AG09319 (cell line): ENCODE data around the gene CDRT4.
A peak's percentile ranks its signal among the peaks of the same experiment; 100 is the strongest.

Experiments used
- DNase-seq: peaks from one replicate; pipeline ENCODE4 v3.0.0-alpha.2; 2010; ENCODE audit warnings: low read depth; ENCODE audit errors: extremely low read depth
- TF ChIP-seq, protein P1 (sequence below): IDR thresholded peaks from 2 replicates; pipeline ENCODE4 v1.5.1; 2011; ENCODE audit warnings: low read depth, mild to moderate bottlenecking, inconsistent platforms, low read length, moderate library complexity

Gene CDRT4

DNA sequence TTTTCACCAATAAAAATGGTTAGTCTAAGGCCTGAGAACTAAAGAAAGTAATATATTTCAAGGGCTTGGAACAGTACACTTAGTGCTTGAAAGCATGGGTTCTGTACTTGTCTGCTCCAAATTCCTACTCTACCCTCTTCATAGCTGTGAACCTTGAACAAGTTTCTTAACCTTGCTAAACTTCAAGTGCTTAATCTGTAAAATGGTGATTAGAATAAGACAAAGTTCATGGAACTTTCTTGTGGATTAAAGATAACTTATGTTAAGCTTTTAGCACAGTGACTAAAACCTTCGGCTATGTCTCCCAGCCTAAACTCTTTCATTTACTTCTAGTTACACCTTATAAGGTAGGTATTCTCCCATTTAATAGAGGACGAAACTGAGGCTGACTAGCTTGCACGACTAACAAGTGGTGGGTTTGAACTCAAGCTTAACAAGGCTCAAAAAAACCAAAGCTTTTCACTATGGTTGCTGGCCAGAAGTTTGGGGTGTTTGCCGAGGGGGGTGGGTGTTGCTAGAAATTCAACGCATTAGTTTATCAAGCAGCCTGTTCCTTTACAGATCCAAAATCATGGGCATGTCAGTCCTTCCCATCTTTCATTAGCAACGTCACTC lies 28.8 kb downstream of the CDRT4 start:
- no peak for DNase-seq
- TF ChIP-seq, protein P1, sequence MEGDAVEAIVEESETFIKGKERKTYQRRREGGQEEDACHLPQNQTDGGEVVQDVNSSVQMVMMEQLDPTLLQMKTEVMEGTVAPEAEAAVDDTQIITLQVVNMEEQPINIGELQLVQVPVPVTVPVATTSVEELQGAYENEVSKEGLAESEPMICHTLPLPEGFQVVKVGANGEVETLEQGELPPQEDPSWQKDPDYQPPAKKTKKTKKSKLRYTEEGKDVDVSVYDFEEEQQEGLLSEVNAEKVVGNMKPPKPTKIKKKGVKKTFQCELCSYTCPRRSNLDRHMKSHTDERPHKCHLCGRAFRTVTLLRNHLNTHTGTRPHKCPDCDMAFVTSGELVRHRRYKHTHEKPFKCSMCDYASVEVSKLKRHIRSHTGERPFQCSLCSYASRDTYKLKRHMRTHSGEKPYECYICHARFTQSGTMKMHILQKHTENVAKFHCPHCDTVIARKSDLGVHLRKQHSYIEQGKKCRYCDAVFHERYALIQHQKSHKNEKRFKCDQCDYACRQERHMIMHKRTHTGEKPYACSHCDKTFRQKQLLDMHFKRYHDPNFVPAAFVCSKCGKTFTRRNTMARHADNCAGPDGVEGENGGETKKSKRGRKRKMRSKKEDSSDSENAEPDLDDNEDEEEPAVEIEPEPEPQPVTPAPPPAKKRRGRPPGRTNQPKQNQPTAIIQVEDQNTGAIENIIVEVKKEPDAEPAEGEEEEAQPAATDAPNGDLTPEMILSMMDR, result no peak

DNA sequence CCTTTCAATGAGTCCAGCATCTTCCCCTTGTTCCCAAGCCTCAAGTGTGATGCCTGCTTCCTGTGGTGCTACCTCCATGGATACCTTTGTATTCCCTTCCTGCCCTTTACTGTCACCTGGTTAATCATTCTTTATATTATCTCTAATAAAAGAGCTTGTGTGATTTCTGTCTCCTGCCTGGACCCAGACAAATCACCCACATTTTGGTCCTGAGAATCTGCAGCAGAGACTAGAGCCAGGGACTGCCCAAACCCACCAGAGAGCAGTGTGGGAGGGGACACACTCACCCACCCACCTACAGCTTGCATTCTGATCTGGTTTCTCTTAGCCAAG lies 30.2 kb downstream of the CDRT4 start:
- TF ChIP-seq, protein P1, result no peak
- no peak for DNase-seq

DNA sequence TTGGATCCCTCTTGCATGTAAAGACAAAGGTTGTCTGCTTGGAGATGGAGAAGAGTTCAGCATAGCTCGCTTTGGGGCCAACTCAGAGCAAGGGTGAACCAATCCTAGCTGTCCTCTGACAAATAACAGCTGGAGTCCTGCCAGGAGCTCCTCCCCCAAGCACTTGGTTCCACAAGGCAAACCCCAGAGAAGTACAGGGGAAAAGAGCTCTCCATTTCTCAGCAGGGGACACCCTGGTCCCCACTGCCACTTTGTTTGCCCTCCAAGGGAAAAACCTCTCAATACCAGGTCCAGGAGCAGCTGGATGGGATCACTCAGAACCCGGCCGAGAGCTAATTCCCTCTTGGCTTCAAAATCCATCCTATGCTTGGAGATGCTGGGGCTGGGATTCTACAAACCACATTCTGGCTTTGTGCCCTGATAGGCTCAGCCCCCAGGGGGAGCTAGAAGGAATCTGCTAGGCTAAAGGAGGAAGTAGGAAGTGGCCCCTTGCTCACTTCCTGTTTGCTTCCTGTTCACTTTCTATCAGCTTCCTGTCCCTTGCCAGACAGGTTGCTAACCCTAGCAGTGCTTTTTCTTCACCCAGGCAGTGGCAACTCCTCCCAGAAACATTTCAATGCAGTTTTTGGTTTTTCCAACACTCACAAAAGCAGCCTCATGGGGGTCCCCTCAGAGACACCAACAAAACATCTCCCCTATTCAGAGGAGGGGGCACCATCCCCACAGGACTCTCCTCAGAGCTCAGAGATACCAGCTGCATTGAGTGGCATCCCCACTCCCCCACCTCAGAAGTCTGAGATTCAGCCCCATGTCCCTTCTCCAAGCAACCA lies 30.7 kb downstream of the CDRT4 start:
- no peak for DNase-seq
- TF ChIP-seq, protein P1, result peak; percentile 26

DNA sequence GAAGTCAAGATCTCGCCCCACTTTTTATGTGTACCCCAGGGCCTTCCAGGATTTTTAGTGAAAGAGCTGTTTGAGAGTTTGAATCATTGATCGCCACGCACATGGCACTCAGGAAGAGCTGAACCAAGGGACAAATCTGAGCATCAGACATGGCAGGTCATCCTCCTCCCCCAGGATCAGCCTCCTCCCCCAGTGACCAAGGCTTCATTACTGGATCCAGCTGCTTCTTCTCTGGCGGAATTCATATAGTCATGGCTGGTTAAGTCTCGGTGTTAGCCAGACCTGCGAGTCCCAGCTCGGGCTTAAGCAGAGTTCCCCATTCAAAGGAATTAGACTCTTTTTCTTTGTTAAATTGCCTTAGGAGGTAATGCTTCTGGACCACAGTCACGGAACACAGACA lies 32.5 kb downstream of the CDRT4 start:
- DNase-seq, result no peak
- TF ChIP-seq, protein P1, result no peak

DNA sequence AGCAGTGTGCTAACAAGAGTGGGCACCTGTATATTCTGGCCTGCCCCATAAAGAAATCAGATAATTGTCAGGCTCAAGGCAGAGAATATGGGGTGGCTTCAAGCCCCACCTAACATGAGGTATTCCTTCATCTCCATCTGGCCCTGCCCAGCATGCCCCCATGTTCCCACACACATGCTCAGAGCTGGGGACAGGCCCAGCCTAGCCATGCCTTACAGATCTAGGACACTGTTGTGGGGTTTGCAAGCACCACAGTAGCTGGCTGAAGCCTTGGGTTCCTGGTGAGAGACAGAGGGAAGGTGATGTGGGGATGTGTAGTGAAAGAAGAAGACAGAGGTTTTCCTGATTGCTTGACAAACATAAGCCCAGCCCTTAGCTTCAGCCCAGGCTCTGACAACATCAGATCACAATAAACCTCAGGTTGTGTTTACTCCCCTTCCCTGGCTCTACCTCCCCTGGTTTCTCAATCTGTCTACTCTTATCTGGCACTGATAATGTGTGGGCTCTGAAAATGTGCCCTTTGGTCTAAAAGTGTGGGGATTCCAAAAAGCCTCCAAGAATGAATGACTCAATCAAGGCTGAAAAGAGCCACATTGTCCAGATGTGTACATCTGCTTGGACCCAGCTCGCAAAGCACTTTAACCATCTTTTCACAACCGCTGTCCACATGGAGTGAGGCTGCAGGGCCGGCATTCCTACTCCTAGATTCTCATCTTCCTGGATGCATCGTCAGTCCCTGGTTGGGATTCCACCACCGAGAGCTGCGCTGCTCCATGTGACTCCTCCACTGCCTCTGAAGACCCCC lies 34.4 kb downstream of the CDRT4 start:
- TF ChIP-seq, protein P1, result no peak
- no peak for DNase-seq

DNA sequence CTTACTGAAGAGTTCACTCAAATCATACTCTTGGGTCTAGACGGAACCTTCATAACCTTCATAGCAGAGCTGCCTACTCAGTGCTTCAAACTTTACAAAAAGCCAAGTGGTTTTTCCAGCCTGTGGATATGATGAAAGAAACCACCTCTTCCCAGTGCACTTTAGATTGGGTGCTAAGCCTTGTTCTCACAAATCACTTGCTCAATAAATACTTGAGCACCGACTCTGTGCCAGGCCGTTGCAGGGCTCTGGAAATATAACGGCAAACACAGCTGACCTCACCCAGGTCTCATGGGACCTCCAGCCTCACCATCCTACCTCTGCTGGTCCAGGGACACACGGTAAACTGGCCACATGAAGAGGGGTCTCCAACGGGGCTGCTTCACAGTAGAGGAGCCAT lies 35.7 kb downstream of the CDRT4 start:
- DNase-seq, result no peak
- TF ChIP-seq, protein P1, result no peak

DNA sequence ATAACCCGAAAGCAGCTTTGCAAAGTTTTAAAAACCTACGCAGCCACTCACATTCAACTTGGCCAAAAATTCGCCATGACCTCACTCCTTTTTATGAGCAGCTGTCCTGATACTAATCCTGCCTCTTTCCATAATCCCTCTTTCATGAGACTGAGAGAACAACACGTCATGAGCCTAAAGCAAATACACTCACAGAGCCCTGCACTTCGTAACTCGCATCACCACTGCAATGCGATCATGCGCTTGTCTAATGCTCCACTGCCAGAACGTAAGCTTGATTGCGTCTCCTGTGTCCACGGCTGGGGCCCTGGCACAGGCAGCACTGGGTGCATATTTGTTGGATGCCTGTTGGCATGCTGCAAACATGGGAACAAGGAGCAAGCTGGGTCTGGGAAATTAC lies 36.2 kb downstream of the CDRT4 start:
- DNase-seq, result no peak
- TF ChIP-seq, protein P1, result no peak
